Measurements from ENCODE around the gene SEC63. TPM values are rescaled to one million over a fixed set of nuclear protein-coding genes. Genes with fewer than 3 reads are reported as not detected.

SEC63 gene
- polyA plus RNA-seq, 1 of the 3 experiments (the other 2 are of a cell fraction) = 13.2 TPM

GRCh38 chr6:107977283-107977682, 19.3 kb upstream of the SEC63 start:
- H3K9me3 ChIP-seq = no peaks in the 10 kb centered on the region
- DNase-seq = peak; percentile 42

GRCh38 chr6:107976155-107976783, 18.3 kb upstream of the SEC63 start:
- TF ChIP-seq USF1 (IDR thresholded peaks at IDR 0.05; ENCODE audit: borderline replicate concordance, low read depth) (no peak), CTCF (IDR thresholded peaks at IDR 0.05) (no peak), RCOR1 (IDR thresholded peaks at IDR 0.05; ENCODE audit: low read length) (no peak), EZH2phosphoT487 (IDR thresholded peaks at IDR 0.05; ENCODE audit: borderline replicate concordance, low read depth) (no peak), REST (IDR thresholded peaks at IDR 0.05; ENCODE audit: low read depth, low read length) (no peak), SIN3A (IDR thresholded peaks at IDR 0.05; ENCODE audit: borderline replicate concordance, low read depth, low read length) (no peak), RFX5 (IDR thresholded peaks at IDR 0.05; ENCODE audit: low read length) (no peak), GATA2 (CRISPR knock-in tag; IDR thresholded peaks at IDR 0.05) (no peak), RXRA (IDR thresholded peaks at IDR 0.05; ENCODE audit: borderline replicate concordance, low read depth) (no peak), MAX (IDR thresholded peaks at IDR 0.05; ENCODE audit: low read depth) (no peak), GABPA (IDR thresholded peaks at IDR 0.05; ENCODE audit: low read depth) (no peak)
- H3K9me3 ChIP-seq = no peaks in the 10 kb centered on the region
- WGBS (ENCODE audit: low lambda C conversion rate) = 94% methylated on average over 4 of the region's 4 CpGs

More at GRCh38 chr6:107977283-107977682, 19.3 kb upstream of the SEC63 start:
- Histone ChIP-seq H2AFZ (ENCODE audit: low read depth) (no peak overlapping the region), H3K27ac (ENCODE audit: low read depth in 2 of 2, low read length in 1 of 2) (no peak overlapping the region), H3K4me3 (ENCODE audit: low read depth in 2 of 2, low read length in 1 of 2) (no peak overlapping the region), H3K36me3 (replicated peaks in 1 of 2; ENCODE audit: control insufficient read depth in 1 of 2, insufficient read depth in 2 of 2, low read length in 1 of 2) (no peaks in the 10 kb centered on the region), H3F3A (replicated peaks; ENCODE audit: insufficient read depth) (no peaks in the 10 kb centered on the region), H3K4me2 (no peak overlapping the region), H4K20me1 (ENCODE audit: insufficient read depth) (no peaks in the 10 kb centered on the region), H3K9me2 (no peaks in the 10 kb centered on the region), H3K79me2 (ENCODE audit: insufficient read depth) (no peaks in the 10 kb centered on the region), H3K9ac (no peak overlapping the region), H3K27me3 (ENCODE audit: insufficient read depth) (no peaks in the 10 kb centered on the region), H3K4me1 (ENCODE audit: control insufficient read depth in 1 of 2, insufficient read depth in 2 of 2, low read depth in 1 of 2, low read length in 1 of 2) (peaks cover 0 to 14% of the 10 kb centered on the region in 2 experiments; a peak in 2 of 4 replicates)
- POLR2A ChIA-PET = no interaction called here
- CTCF ChIA-PET = interaction anchor here (0.6 to 10.3 kb wide), 16 partner anchors 11 to 547 kb away, joined by 3 to 111 read pairs (median 3); partner anchors contain the start of gene SEC63
- TF ChIP-seq TEAD4 (IDR thresholded peaks at IDR 0.05; ENCODE audit: borderline replicate concordance, insufficient read depth) = no peak
- TF ChIP-seq CTCF (IDR thresholded peaks at IDR 0.05) = peak; percentile 68
- peak; percentile 71 for TF ChIP-seq RAD21 (IDR thresholded peaks at IDR 0.05; ENCODE audit: low read length)
- TF ChIP-seq GABPA (IDR thresholded peaks at IDR 0.05; ENCODE audit: low read depth) = no peak
- peak; percentile 46 for TF ChIP-seq SMC3 (IDR thresholded peaks at IDR 0.05; ENCODE audit: low read depth, low read length)
- WGBS (ENCODE audit: low lambda C conversion rate) = 33% methylated on average over 1 of the region's 1 CpG

More at GRCh38 chr6:107976155-107976783, 18.3 kb upstream of the SEC63 start:
- Histone ChIP-seq H3F3A (replicated peaks; ENCODE audit: insufficient read depth) (no peaks in the 10 kb centered on the region), H3K4me3 (ENCODE audit: low read depth in 2 of 2, low read length in 1 of 2) (no peak overlapping the region), H4K20me1 (ENCODE audit: insufficient read depth) (no peaks in the 10 kb centered on the region), H3K9ac (no peak overlapping the region), H3K27ac (ENCODE audit: low read depth in 2 of 2, low read length in 1 of 2) (no peak overlapping the region), H3K27me3 (ENCODE audit: insufficient read depth) (no peaks in the 10 kb centered on the region), H3K4me1 (ENCODE audit: control insufficient read depth in 1 of 2, insufficient read depth in 2 of 2, low read depth in 1 of 2, low read length in 1 of 2) (peaks cover 0 to 10% of the 10 kb centered on the region in 2 experiments; a peak in 2 of 4 replicates), H3K36me3 (replicated peaks in 1 of 2; ENCODE audit: control insufficient read depth in 1 of 2, insufficient read depth in 2 of 2, low read length in 1 of 2) (no peaks in the 10 kb centered on the region), H3K79me2 (ENCODE audit: insufficient read depth) (no peaks in the 10 kb centered on the region), H3K4me2 (no peak overlapping the region), H2AFZ (ENCODE audit: low read depth) (no peak overlapping the region), H3K9me2 (no peaks in the 10 kb centered on the region)
- ChIA-PET CTCF (interaction anchor here (0.9 to 4.6 kb wide), 6 partner anchors 54 to 517 kb away, joined by 3 to 29 read pairs (median 3); no protein-coding TSS in a partner anchor), POLR2A (no interaction called here)
- DNase-seq = no peak

All from SK-N-SH (cell line).